ENCODE measurements around the gene OTUD7B. TPM values are rescaled to one million over a fixed set of nuclear protein-coding genes. Genes with fewer than 3 reads are reported as not detected.

The OTUD7B gene
- total and polyA plus RNA-seq, 2 donors from 2014 or later, result 3.4 to 28.1 TPM

DNA sequence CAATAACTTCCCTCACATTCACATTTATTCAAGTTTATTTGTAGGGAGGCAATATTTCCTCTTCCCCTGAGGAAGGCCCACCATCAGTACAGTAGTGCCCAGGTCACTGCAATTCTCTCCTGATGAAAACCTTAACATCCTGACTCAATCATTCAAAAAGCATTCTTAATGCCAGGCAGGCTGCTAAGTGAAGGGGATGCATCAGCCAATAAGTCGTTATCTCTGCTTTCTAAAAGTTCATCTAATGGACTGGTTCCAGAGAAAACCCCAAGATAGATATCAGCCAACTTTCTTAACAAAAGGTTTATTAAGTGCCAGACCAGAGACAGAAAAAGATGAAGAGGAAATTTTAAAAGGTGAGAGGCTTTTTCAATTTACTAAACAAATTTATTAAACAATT lies 17.3 kb downstream of the OTUD7B start:
- H3K4me1 ChIP-seq (ENCODE audit: control insufficient read depth in 2 of 3, insufficient read depth in 2 of 3, low read depth in 1 of 3, low read length in 3 of 3), result peaks cover 0 to 10% (median 5%) of the 10 kb centered on the region in 3 donors
- TF ChIP-seq, protein P1, sequence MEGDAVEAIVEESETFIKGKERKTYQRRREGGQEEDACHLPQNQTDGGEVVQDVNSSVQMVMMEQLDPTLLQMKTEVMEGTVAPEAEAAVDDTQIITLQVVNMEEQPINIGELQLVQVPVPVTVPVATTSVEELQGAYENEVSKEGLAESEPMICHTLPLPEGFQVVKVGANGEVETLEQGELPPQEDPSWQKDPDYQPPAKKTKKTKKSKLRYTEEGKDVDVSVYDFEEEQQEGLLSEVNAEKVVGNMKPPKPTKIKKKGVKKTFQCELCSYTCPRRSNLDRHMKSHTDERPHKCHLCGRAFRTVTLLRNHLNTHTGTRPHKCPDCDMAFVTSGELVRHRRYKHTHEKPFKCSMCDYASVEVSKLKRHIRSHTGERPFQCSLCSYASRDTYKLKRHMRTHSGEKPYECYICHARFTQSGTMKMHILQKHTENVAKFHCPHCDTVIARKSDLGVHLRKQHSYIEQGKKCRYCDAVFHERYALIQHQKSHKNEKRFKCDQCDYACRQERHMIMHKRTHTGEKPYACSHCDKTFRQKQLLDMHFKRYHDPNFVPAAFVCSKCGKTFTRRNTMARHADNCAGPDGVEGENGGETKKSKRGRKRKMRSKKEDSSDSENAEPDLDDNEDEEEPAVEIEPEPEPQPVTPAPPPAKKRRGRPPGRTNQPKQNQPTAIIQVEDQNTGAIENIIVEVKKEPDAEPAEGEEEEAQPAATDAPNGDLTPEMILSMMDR (IDR thresholded peaks at IDR 0.05; ENCODE audit: borderline replicate concordance, extremely low read depth, insufficient read depth), result no peak

GRCh38 chr1:149987297-149987595 lies 23.3 kb downstream of the OTUD7B start:
- no peaks in the 10 kb centered on the region for H3K9me3 ChIP-seq (ENCODE audit: control insufficient read depth in 2 of 3, insufficient read depth in 1 of 3, low read length in 3 of 3)
- H3K4me1 ChIP-seq (ENCODE audit: control insufficient read depth in 2 of 3, insufficient read depth in 2 of 3, low read depth in 1 of 3, low read length in 3 of 3), result peaks cover 0 to 4% (median 3%) of the 10 kb centered on the region in 3 donors
- intact Hi-C loops (cut with DNase I), result no loop called here
- H3K27me3 ChIP-seq (ENCODE audit: control insufficient read depth, insufficient read depth, low read length), result no peaks in the 10 kb centered on the region
- no peak overlapping the region for H3K4me3 ChIP-seq (ENCODE audit: low read length in 3 of 3)
- no peak overlapping the region for H3K9ac ChIP-seq (ENCODE audit: low read length in 3 of 3)
- DNase-seq (no peak), FAIRE-seq (no peak)
- H3K27ac ChIP-seq (ENCODE audit: low read depth in 2 of 2, low read length in 2 of 2), result no peak overlapping the region
- TF ChIP-seq, protein P1 (IDR thresholded peaks at IDR 0.05; ENCODE audit: borderline replicate concordance, extremely low read depth, insufficient read depth), result no peak
- no peaks in the 10 kb centered on the region for H3K36me3 ChIP-seq (ENCODE audit: control insufficient read depth in 2 of 3, insufficient read depth in 3 of 3, low read length in 3 of 3)

More for the DNA sequence above, 17.3 kb downstream of the OTUD7B start:
- H3K27me3 ChIP-seq (ENCODE audit: control insufficient read depth, insufficient read depth, low read length), result no peaks in the 10 kb centered on the region
- FAIRE-seq, result no peak
- H3K36me3 ChIP-seq (ENCODE audit: control insufficient read depth in 2 of 3, insufficient read depth in 3 of 3, low read length in 3 of 3), result no peaks in the 10 kb centered on the region
- no peaks in the 10 kb centered on the region for H3K9me3 ChIP-seq (ENCODE audit: control insufficient read depth in 2 of 3, insufficient read depth in 1 of 3, low read length in 3 of 3)
- intact Hi-C loops (cut with DNase I), result no loop called here
- no peak overlapping the region for H3K27ac ChIP-seq (ENCODE audit: low read depth in 2 of 2, low read length in 2 of 2)
- no peak overlapping the region for H3K9ac ChIP-seq (ENCODE audit: low read length in 3 of 3)
- DNase-seq, result no peak
- no peak overlapping the region for H3K4me3 ChIP-seq (ENCODE audit: low read length in 3 of 3)

- no peak overlapping the region for H3K4me3 ChIP-seq (ENCODE audit: low read length in 3 of 3)
- H3K4me1 ChIP-seq (ENCODE audit: control insufficient read depth in 2 of 3, insufficient read depth in 2 of 3, low read depth in 1 of 3, low read length in 3 of 3), result peaks cover 0 to 4% (median 3%) of the 10 kb centered on the region in 3 donors
- intact Hi-C loops (cut with DNase I), result no loop called here
- H3K9ac ChIP-seq (ENCODE audit: low read length in 3 of 3), result no peak overlapping the region
- no peaks in the 10 kb centered on the region for H3K36me3 ChIP-seq (ENCODE audit: control insufficient read depth in 2 of 3, insufficient read depth in 3 of 3, low read length in 3 of 3)
- peak; percentile 3 for FAIRE-seq
- H3K27ac ChIP-seq (ENCODE audit: low read depth in 2 of 2, low read length in 2 of 2), result peak overlapping the region in 1 of 2 donors; percentile 11
- TF ChIP-seq, protein P1 (IDR thresholded peaks at IDR 0.05; ENCODE audit: borderline replicate concordance, extremely low read depth, insufficient read depth), result no peak
- no peaks in the 10 kb centered on the region for H3K27me3 ChIP-seq (ENCODE audit: control insufficient read depth, insufficient read depth, low read length)
- no peaks in the 10 kb centered on the region for H3K9me3 ChIP-seq (ENCODE audit: control insufficient read depth in 2 of 3, insufficient read depth in 1 of 3, low read length in 3 of 3)
- DNase-seq, result peak in 3 of 5 donors; percentile 10 to 94 (median 85)
Observed at GRCh38 chr1:149986486-149987296, 23.8 kb downstream of the OTUD7B start.
